WTC11 (cell line): ENCODE measurements around the gene ITGB3.

Source experiments
- CTCF ChIP-seq: fragments of 200-600 bp; IDR thresholded peaks from 2 replicates; pipeline ENCODE4 v1.8.0; 2022; ENCODE audit warnings: antibody characterized with exemption
- ELF4 ChIP-seq: sonication (generic); formaldehyde crosslinking; IDR thresholded peaks from 2 replicates; pipeline ENCODE4 v1.8.1; 2022; ENCODE audit warnings: low read depth, mild to moderate bottlenecking, moderate library complexity, missing genetic modification reagents
- SP1 ChIP-seq: sonication (generic); formaldehyde crosslinking; conservative IDR thresholded peaks from 2 replicates; pipeline ENCODE4 v1.8.1; 2022; ENCODE audit warnings: missing genetic modification reagents
- TEAD4 ChIP-seq: sonication (generic); formaldehyde crosslinking; IDR thresholded peaks from 2 replicates; pipeline ENCODE4 v1.8.0; 2022; ENCODE audit warnings: mild to moderate bottlenecking, missing genetic modification reagents

GRCh38 chr17:47289302-47289701 lies 35.7 kb downstream of the ITGB3 start:
- TF ChIP-seq ELF4 (CRISPR knock-in tag) = no peak
- TF ChIP-seq TEAD4 = no peak
- TF ChIP-seq CTCF = no peak
- TF ChIP-seq SP1 (CRISPR knock-in tag) = no peak
